Mononuclear cell (primary cell): ENCODE results near the gene FARP2. TPM values are rescaled to one million over a fixed set of nuclear protein-coding genes. Genes with fewer than 3 reads are reported as not detected.
"Not testable (repeated sequence)": the region's sequence is repeated elsewhere in the genome, so short reads cannot be mapped to it uniquely, and the experiment has no call there.

Experiments
- H3K27me3 ChIP-seq: 2 replicates; pipeline ENCODE4 v1.6.0; 2011; ENCODE audit warnings: low read length, control low read depth; ENCODE audit not compliant: insufficient read depth
- H3K4me1 ChIP-seq: 2 replicates; pipeline ENCODE4 v1.5.1; 2011; ENCODE audit warnings: mild to moderate bottlenecking, low read length, control low read depth; ENCODE audit not compliant: insufficient read depth
- H3K4me3 ChIP-seq: 2 replicates; pipeline ENCODE4 v1.5.1; 2011; ENCODE audit warnings: mild to moderate bottlenecking, low read length, moderate library complexity
- H3K9me3 ChIP-seq: 2 replicates; pipeline ENCODE4 v1.5.1; 2011; ENCODE audit warnings: low read depth, mild to moderate bottlenecking, control low read depth, low read length
- total RNA-seq: library from RNA; depleted of rRNA; stranded (reverse); fragments of >200 nt; gene quantifications from one replicate; pipeline ENCODE4 v1.2.3, GENCODE V29; 2012

The FARP2 gene
- total RNA-seq, 1 donor = 27.6 TPM

DNA sequence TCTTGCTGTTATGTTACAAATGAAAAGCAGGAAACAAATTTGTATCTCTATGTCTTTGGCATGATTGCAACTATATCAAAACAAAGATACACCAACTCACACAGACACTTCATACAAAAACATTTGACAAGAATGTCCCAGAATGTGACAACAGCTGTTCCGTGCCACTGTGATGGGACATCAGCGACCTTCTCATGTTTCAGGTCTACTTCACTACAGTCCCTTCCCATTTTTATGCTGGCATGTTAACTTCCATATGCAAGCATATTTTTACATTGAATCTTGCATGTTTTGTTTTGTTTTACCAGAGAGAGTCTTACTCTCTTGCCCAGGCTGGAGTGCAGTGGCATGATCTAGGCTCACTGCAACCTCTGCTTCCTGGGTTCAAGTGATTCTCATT, 81.1 kb downstream of the FARP2 start:
- Histone ChIP-seq H3K4me1 (no peaks in the 10 kb centered on the region), H3K9me3 (no peaks in the 10 kb centered on the region), H3K4me3 (no peak overlapping the region), H3K27me3 (peaks cover 36% of the 10 kb centered on the region)

DNA sequence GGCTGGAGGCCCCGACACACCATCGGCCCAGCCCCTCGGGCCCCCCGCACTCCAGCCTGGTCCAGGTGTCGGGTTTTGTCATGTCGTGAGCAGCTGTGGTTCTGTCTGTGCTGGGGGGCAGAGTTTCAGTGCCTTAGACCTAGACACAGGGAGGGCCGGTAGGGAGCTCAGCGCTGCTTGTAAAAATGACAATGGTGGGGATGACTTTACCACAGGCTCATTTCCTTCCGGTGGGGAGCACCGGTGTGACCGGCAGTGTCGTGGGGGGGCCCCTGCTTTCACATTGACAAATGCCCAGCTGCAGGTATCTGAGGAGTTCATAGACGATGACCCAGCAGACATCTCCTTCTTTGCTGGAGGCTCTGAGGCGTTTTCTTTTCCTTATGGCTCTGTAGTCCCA, 85.4 kb downstream of the FARP2 start:
- H3K9me3 ChIP-seq = no peaks in the 10 kb centered on the region
- no peak overlapping the region for H3K4me3 ChIP-seq
- H3K4me1 ChIP-seq = peaks cover 21% of the 10 kb centered on the region
- H3K27me3 ChIP-seq = peaks cover 65% of the 10 kb centered on the region

DNA sequence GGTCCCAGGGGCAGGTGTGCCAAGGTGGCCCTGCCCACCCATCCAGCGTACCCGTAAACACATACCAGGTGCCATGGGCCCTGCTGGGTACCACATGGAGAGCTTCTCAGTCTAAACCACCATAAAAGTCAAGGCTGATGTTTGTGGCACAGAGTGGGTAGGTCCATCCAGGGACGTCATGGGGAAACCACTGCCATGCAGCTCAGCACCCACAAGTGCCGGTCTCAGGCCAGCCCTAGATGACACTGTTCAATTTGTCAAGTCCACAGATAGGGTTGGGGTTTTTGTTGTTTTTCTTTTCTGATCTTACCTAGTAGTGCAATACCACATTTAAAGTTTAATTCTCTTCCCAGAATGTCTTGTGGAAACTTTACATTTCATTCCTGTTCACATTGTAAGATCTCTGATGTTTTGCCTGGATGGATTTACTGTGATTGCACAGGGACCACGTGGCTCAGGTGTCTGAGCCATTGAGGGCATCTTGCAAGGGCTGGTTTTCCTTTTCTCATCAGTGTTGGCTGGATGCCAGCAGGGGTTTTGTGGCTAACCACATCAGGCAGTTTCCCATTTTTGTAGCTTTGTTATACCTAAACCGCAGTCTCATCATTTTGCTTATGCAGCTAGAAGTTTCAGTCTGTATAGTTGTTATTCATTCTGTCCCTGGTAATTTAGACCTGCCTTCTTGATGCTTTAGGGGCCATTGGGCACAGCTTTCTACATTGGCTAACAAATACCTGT, 87.6 kb downstream of the FARP2 start:
- Histone ChIP-seq H3K4me3 (no peak overlapping the region), H3K9me3 (no peaks in the 10 kb centered on the region), H3K4me1 (peaks cover 21% of the 10 kb centered on the region), H3K27me3 (peaks cover 80% of the 10 kb centered on the region)

DNA sequence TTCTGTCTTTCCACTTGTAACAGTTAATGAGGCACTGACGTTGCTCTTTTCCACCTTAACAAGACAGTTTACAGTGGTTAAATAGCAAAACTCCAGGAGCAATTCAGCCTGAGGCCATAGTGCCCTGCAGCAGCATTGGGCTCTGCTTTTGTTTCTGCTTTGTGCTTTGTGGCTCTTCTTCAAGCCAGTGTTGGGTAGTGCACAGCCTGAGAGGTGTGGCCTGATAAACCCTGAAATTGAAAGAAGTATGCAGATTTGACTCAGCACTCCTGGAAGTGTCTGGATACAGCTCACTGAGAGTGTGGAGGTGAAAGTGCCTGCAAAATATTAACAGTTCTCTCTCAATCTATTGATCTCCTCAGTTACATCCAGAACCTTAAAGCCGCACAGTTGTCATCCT, 89.3 kb downstream of the FARP2 start:
- Histone ChIP-seq H3K9me3 (no peaks in the 10 kb centered on the region), H3K4me1 (peaks cover 21% of the 10 kb centered on the region), H3K4me3 (no peak overlapping the region), H3K27me3 (peaks cover 86% of the 10 kb centered on the region)

DNA sequence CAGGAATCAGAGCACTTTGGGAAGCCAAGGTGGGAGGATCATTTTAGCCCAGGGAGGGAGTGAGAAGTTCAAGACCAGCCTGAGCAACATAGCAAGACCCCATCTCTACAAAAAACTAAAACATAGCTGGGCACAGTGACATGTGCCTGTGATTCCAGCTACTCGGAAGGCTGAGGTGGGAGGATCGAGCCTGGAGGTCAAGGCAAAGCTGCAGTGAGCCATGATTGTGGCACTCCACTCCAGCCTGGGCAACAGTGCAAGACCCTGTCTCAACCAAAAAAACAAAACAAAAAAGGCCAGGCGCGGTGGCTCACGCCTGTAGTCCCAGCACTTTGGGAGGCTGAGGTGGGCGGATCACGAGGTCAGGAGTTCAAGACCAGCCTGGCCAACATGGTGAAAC, 94.0 kb downstream of the FARP2 start:
- H3K4me3 ChIP-seq, H3K4me1 ChIP-seq, H3K9me3 ChIP-seq: not testable (repeated sequence)
- H3K27me3 ChIP-seq = peaks cover 80% of the 10 kb centered on the region

DNA sequence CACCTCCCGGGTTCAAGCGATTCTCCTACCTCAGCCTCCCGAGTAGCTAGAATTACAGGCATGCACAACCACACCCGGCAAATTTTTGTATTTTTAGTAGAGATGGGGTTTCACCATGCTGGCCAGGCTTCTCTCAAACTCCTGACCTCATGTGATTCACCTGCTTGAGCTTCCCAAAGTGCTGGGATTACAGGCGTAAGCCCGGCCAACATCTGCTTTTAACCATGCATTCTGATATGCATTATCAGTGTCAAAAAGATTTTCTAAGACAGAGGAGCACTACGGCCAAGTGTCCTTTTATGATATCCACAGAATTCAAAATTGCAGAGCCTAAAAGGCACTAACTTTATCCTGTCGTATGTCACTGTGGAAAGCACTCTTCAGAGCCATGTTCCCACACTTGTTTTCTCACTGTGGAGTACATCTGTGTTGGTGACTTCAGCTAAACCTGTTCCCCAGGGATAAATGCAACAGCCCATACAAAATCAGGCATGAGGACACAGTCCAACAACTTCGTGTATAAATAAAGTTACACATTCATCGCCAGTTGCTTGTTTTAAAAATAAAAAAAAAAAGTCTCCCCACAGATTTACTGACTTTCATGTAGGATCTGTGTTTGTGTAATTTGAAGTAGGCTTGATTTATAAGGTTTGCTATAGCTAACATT, 95.9 kb downstream of the FARP2 start:
- peaks cover 71% of the 10 kb centered on the region for H3K27me3 ChIP-seq
- no peak overlapping the region for H3K4me3 ChIP-seq
- H3K4me1 ChIP-seq = no peaks in the 10 kb centered on the region
- no peaks in the 10 kb centered on the region for H3K9me3 ChIP-seq

DNA sequence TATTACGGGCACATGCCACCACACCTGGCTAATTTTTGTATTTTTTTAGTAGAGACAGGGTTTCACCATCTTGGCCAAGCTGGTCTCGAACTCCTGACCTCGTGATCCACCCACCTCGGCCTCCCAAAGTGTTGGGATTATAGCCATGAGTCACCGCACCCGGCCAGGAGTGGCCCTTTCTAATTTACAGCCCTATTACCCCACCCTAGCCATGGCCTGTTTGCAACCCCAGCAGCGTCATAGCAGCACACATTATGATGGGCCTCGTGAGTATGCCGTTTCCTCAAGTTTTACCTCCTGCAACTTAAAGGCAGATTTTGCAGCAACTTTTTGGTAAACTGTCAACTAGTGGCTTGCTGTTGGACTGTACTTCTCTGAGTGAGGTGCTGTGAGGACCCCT, 97.8 kb downstream of the FARP2 start:
- peaks cover 51% of the 10 kb centered on the region for H3K27me3 ChIP-seq
- not testable (repeated sequence) for H3K9me3 ChIP-seq, H3K4me1 ChIP-seq, H3K4me3 ChIP-seq

DNA sequence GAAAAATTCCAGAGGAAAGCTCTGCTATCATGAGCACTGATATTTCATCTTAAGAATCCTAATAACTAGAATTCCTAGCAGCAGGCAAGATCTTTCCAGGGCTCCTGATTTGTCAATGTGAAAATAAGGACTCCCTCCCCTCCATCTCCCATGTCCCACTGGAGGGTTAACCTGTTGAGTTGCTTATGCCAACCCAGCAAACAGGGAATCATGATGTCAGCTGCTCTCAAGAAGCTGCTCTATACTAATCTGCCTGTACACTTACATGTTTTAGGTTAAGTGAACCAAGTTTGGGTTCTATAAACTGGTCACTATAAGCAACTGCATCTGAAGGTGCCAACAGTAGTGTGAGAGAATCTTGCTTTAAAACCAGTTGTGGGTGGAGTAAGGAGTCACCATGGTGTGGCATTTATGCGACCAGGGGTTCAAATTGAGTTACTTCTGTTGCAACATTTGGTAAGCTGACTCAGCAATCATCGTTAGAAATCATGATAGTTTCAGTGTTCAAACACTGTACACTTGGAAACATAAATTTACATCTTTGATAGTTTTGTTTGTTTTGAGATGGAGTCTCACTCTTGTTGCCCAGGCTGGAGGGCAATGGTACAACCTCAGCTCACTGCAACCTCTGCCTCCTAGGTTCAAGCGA, 98.9 kb downstream of the FARP2 start:
- H3K9me3 ChIP-seq = no peaks in the 10 kb centered on the region
- no peaks in the 10 kb centered on the region for H3K4me1 ChIP-seq
- H3K4me3 ChIP-seq = no peak overlapping the region
- H3K27me3 ChIP-seq = peaks cover 41% of the 10 kb centered on the region

DNA sequence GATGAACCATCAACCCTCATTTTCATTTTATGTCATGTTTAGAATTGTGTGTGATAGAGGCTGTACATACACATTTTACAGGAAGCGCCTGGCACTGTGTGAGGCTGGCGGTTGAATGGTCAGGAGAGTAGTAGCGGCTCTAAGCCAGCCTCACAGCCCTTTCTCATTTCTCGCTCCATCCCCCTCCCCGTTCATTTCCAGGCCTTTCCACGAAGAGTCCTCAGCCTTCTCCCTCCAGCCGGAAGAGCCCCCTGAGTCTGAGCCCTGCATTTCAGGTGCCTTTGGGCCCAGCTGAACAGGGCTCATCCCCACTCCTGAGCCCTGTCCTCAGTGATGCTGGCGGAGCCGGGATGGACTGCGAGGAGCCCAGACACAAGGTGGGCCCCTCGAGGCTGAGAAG, 100.5 kb downstream of the FARP2 start:
- Histone ChIP-seq H3K27me3 (peaks cover 31% of the 10 kb centered on the region), H3K4me1 (no peaks in the 10 kb centered on the region), H3K4me3 (no peak overlapping the region), H3K9me3 (no peaks in the 10 kb centered on the region)

DNA sequence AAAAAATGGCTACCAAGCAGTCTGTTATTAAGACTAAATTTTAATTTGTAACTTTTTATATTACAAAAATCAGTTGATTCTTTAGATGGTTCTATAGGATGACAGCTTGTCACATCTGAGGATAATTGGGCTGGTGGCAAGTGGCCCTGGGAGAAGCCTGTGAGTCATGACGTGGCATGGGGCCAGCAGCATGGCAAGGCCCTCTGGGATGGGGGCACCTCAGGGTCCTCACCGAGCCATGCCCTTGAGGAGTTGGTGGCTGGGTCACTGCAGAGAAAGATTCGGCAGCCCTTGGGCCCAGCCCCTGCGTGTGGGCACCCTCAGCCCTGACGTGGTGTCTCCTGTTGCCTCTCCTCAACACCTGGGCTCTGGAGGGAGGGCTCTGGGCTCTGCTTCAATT, 102.6 kb downstream of the FARP2 start:
- Histone ChIP-seq H3K27me3 (peaks cover 21% of the 10 kb centered on the region), H3K4me3 (no peak overlapping the region), H3K9me3 (no peaks in the 10 kb centered on the region), H3K4me1 (no peaks in the 10 kb centered on the region)

DNA sequence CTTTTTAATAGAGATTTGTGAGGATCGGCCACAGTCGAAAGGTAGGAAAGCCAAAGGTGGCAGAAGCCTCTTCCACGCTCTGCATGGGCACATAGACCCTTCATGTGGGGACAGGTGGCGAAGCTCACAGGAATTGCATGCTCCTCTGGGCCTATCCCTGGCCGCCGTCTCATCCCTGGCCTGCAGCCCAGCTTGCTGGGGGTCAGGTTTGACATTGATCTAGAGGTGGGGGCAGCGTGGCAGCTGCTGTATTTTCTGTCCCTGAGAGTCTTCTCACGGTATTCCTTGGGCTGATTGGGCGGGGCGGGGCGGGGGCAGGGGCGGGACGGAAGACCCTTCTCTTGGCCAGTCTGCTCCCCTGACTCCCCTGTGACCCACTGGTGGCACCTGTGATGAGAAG, 103.4 kb downstream of the FARP2 start:
- H3K27me3 ChIP-seq = peaks cover 15% of the 10 kb centered on the region

DNA sequence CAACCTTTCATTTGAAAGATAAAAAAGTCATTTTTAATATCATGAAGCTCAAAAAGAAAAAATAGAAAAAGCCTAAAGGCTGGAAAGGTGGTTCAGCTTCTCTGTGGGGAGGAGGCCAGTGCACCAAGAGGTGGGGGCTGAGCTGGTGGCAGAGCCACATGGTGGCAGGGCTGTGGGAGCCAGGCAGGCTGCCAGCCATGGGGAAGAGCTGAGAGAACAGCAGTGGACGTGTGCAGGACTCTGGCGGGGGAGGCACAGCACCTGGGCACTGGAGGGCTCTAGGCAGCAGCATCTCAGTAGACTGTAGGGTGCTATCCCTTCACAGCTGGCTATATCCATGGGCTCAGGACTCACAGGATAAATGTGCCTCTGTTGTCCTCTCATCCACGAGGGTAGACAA, 104.5 kb downstream of the FARP2 start:
- H3K4me3 ChIP-seq = no peak overlapping the region

More for the DNA sequence above, 103.4 kb downstream of the FARP2 start:
- no peaks in the 10 kb centered on the region for H3K9me3 ChIP-seq
- no peak overlapping the region for H3K4me3 ChIP-seq
- no peaks in the 10 kb centered on the region for H3K4me1 ChIP-seq

DNA sequence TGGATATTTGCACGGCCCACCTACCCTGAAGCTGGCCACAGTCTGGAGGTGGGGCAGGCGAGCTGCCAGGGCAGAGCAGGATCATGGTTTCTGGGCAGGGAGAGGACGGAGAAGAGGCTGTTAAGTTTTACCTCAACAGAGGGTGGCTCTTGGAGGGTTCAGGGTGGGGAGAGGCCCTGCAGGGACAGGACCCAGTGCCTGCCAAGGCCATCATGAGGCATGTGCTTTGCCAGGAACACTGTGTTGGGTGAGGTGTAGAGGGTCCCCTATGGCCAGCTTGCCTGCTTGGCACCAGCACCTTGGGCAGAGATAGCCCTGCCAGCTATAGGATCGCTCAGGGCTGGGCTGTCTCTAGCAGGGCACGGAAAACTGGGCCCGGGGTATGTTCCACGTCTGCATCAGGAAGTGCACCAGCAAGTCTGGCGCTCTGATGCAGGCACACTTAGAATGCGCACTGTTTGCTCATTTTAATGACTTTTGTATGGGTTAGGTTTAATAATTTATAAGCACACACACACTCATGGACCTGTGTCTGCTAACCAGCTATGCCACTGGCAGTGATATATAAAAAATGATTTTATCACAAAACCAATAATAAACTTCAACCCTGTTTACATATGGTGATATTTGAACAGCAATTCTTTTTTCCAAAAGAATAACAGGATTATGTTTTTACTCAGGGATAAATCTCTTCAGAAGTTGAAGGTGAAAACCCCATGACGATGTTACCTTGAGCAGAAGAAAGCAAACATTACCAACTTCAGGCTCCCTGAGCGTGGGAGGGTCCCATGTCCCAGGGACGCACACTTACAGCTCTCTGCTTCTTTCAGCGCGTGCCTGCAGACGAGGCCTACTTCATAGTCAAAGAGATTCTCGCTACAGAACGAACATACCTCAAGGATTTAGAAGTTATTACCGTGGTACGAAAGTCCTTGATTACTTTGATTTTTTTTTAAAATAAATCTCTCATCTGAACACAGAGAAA, 105.9 kb downstream of the FARP2 start:
- no peak overlapping the region for H3K4me3 ChIP-seq
- H3K9me3 ChIP-seq = no peaks in the 10 kb centered on the region
- H3K27me3 ChIP-seq = no peaks in the 10 kb centered on the region
- no peaks in the 10 kb centered on the region for H3K4me1 ChIP-seq

More for the DNA sequence above, 104.5 kb downstream of the FARP2 start:
- Histone ChIP-seq H3K27me3 (peaks cover 8% of the 10 kb centered on the region), H3K9me3 (no peaks in the 10 kb centered on the region), H3K4me1 (no peaks in the 10 kb centered on the region)

DNA sequence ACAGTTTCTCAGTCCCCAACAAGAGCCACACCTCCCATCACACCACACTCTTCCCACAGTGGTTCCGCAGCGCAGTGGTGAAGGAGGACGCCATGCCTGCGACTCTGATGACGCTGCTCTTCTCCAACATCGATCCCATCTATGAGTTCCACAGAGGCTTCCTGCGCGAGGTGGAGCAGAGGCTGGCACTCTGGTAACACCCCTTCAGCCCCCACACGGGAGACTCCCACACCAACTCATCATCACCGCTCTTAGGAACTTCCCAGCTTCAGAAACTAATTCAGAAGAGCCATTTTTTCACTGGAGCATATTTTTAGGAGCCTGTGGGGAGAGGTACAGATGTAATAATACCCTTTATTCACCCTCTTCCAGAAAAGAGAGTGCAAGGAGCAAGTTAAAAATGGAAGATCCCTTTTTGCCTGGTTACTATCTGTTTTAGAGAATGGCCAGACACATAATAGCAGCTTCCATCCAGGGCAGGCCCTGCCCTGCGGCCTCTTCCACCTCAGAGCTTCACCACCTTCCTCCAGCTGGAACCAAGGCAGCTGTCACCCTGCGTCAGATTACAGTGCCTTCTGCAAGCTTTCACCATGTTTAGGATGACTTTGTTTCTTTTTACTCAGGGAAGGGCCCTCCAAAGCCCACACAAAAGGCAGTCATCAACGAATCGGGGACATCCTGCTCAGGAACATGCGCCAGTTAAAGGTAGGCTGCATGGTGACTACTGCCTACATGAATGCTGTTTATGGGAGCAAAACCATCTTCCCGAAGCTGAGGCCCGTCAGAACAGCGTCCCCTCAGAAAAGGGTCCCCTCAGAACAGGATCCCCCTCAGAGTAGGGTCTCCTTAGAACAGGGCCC, 107.4 kb downstream of the FARP2 start:
- H3K4me3 ChIP-seq = no peak overlapping the region
- no peaks in the 10 kb centered on the region for H3K27me3 ChIP-seq
- H3K4me1 ChIP-seq = no peaks in the 10 kb centered on the region
- no peaks in the 10 kb centered on the region for H3K9me3 ChIP-seq
